ENCODE results near the gene ARHGAP23.
A peak's percentile ranks its signal among the peaks of the same experiment; 100 is the strongest.

ARHGAP23 gene

GRCh38 chr17:38441429-38442061, 13.3 kb downstream of the ARHGAP23 start:
- Histone ChIP-seq H3K27ac (ENCODE audit: insufficient read depth in 1 of 2, low read depth in 1 of 2, low read length in 2 of 2, poor library complexity in 1 of 2, severe bottlenecking in 2 of 2) (no peak overlapping the region), H3K4me3 (ENCODE audit: control insufficient read depth in 1 of 7, extremely low read depth in 1 of 7, insufficient read depth in 4 of 7, low read depth in 2 of 7, low read length in 6 of 7) (no peak overlapping the region), H3K36me3 (ENCODE audit: control insufficient read depth in 4 of 4, insufficient read depth in 4 of 4, low read length in 3 of 4) (peaks cover 0 to 8% (median 0%) of the 10 kb centered on the region in 4 experiments), H3K27me3 (replicated peaks in 2 of 5; ENCODE audit: control insufficient read depth in 4 of 5, insufficient read depth in 5 of 5, low read length in 4 of 5) (no peaks in the 10 kb centered on the region), H3K9me3 (ENCODE audit: control extremely low read depth in 1 of 5, control insufficient read depth in 4 of 5, insufficient read depth in 2 of 5, low read depth in 1 of 5, low read length in 4 of 5) (no peaks in the 10 kb centered on the region), H3K4me1 (ENCODE audit: control extremely low read depth in 1 of 4, control insufficient read depth in 4 of 4, insufficient read depth in 4 of 4, low read length in 3 of 4) (peaks cover 0 to 13% (median 12%) of the 10 kb centered on the region in 4 experiments)
- ChIA-PET CTCF (interaction anchor here (1.0 to 4.8 kb wide), 5 partner anchors 10 to 61 kb away, joined by 3 to 35 read pairs (median 10); no protein-coding TSS in a partner anchor), POLR2A (interaction anchor here (0.5 to 0.7 kb wide), 2 partner anchors 15 to 367 kb away, joined by 4 to 5 read pairs; no protein-coding TSS in a partner anchor)
- 84% methylated on average over 5 of the region's 9 CpGs for WGBS (ENCODE audit: insufficient coverage)
- no peak for DNase-seq

GRCh38 chr17:38442548-38442947, 14.3 kb downstream of the ARHGAP23 start:
- ChIA-PET POLR2A (interaction anchor here (0.5 kb wide), 1 partner anchor 366 kb away, joined by 4 read pairs; no protein-coding TSS in a partner anchor), CTCF (interaction anchor here (1.0 to 4.8 kb wide), 7 partner anchors 11 to 41 kb away, joined by 3 to 35 read pairs (median 8); no protein-coding TSS in a partner anchor)
- no peak overlapping the region for H3K4me3 ChIP-seq (ENCODE audit: control insufficient read depth in 1 of 7, extremely low read depth in 1 of 7, insufficient read depth in 4 of 7, low read depth in 2 of 7, low read length in 6 of 7)
- no peaks in the 10 kb centered on the region for H3K9me3 ChIP-seq (ENCODE audit: control extremely low read depth in 1 of 5, control insufficient read depth in 4 of 5, insufficient read depth in 2 of 5, low read depth in 1 of 5, low read length in 4 of 5)
- no peak for DNase-seq
- H3K36me3 ChIP-seq (ENCODE audit: control insufficient read depth in 4 of 4, insufficient read depth in 4 of 4, low read length in 3 of 4), result peaks cover 0 to 8% (median 0%) of the 10 kb centered on the region in 4 experiments
- H3K4me1 ChIP-seq (ENCODE audit: control extremely low read depth in 1 of 4, control insufficient read depth in 4 of 4, insufficient read depth in 4 of 4, low read length in 3 of 4), result peaks cover 0 to 16% (median 14%) of the 10 kb centered on the region in 4 experiments
- no peak overlapping the region for H3K27ac ChIP-seq (ENCODE audit: insufficient read depth in 1 of 2, low read depth in 1 of 2, low read length in 2 of 2, poor library complexity in 1 of 2, severe bottlenecking in 2 of 2)
- no peaks in the 10 kb centered on the region for H3K27me3 ChIP-seq (replicated peaks in 2 of 5; ENCODE audit: control insufficient read depth in 4 of 5, insufficient read depth in 5 of 5, low read length in 4 of 5)
- WGBS (ENCODE audit: insufficient coverage), result 94% methylated on average over 4 of the region's 4 CpGs

GRCh38 chr17:38443356-38444031, 15.2 kb downstream of the ARHGAP23 start:
- no peak for DNase-seq
- no peaks in the 10 kb centered on the region for H3K9me3 ChIP-seq (ENCODE audit: control extremely low read depth in 1 of 5, control insufficient read depth in 4 of 5, insufficient read depth in 2 of 5, low read depth in 1 of 5, low read length in 4 of 5)
- peaks cover 0 to 8% (median 0%) of the 10 kb centered on the region in 4 experiments for H3K36me3 ChIP-seq (ENCODE audit: control insufficient read depth in 4 of 4, insufficient read depth in 4 of 4, low read length in 3 of 4)
- H3K4me3 ChIP-seq (ENCODE audit: control insufficient read depth in 1 of 7, extremely low read depth in 1 of 7, insufficient read depth in 4 of 7, low read depth in 2 of 7, low read length in 6 of 7), result no peak overlapping the region
- ChIA-PET POLR2A (no interaction called here), CTCF (interaction anchor here (1.0 to 4.8 kb wide), 9 partner anchors 12 to 225 kb away, joined by 3 to 35 read pairs (median 5); no protein-coding TSS in a partner anchor)
- WGBS (ENCODE audit: insufficient coverage), result 78% methylated on average over 4 of the region's 7 CpGs
- H3K27me3 ChIP-seq (replicated peaks in 2 of 5; ENCODE audit: control insufficient read depth in 4 of 5, insufficient read depth in 5 of 5, low read length in 4 of 5), result no peaks in the 10 kb centered on the region
- no peak overlapping the region for H3K27ac ChIP-seq (ENCODE audit: insufficient read depth in 1 of 2, low read depth in 1 of 2, low read length in 2 of 2, poor library complexity in 1 of 2, severe bottlenecking in 2 of 2)
- H3K4me1 ChIP-seq (ENCODE audit: control extremely low read depth in 1 of 4, control insufficient read depth in 4 of 4, insufficient read depth in 4 of 4, low read length in 3 of 4), result peaks cover 0 to 24% (median 24%) of the 10 kb centered on the region in 4 experiments

GRCh38 chr17:38444151-38444550, 15.9 kb downstream of the ARHGAP23 start:
- Histone ChIP-seq H3K9me3 (ENCODE audit: control extremely low read depth in 1 of 5, control insufficient read depth in 4 of 5, insufficient read depth in 2 of 5, low read depth in 1 of 5, low read length in 4 of 5) (no peaks in the 10 kb centered on the region), H3K27me3 (replicated peaks in 2 of 5; ENCODE audit: control insufficient read depth in 4 of 5, insufficient read depth in 5 of 5, low read length in 4 of 5) (no peaks in the 10 kb centered on the region), H3K36me3 (ENCODE audit: control insufficient read depth in 4 of 4, insufficient read depth in 4 of 4, low read length in 3 of 4) (peaks cover 0 to 8% (median 0%) of the 10 kb centered on the region in 4 experiments), H3K4me3 (ENCODE audit: control insufficient read depth in 1 of 7, extremely low read depth in 1 of 7, insufficient read depth in 4 of 7, low read depth in 2 of 7, low read length in 6 of 7) (no peak overlapping the region), H3K27ac (ENCODE audit: insufficient read depth in 1 of 2, low read depth in 1 of 2, low read length in 2 of 2, poor library complexity in 1 of 2, severe bottlenecking in 2 of 2) (no peak overlapping the region), H3K4me1 (ENCODE audit: control extremely low read depth in 1 of 4, control insufficient read depth in 4 of 4, insufficient read depth in 4 of 4, low read length in 3 of 4) (peaks cover 0 to 27% (median 25%) of the 10 kb centered on the region in 4 experiments)
- ChIA-PET CTCF (interaction anchor here (1.0 to 4.8 kb wide), 8 partner anchors 12 to 224 kb away, joined by 3 to 35 read pairs (median 6); no protein-coding TSS in a partner anchor), POLR2A (no interaction called here)
- WGBS (ENCODE audit: insufficient coverage), result 17% methylated on average over 13 of the region's 14 CpGs
- peak; percentile 45 to 75 (median 73) for DNase-seq

GRCh38 chr17:38447502-38448085, 19.3 kb downstream of the ARHGAP23 start:
- 0% methylated on average over 2 of the region's 2 CpGs for whole genome bisulfite sequencing (ENCODE audit: insufficient coverage)
- H3K27me3 ChIP-seq (replicated peaks in 2 of 5; ENCODE audit: control insufficient read depth in 4 of 5, insufficient read depth in 5 of 5, low read length in 4 of 5), result peaks cover 0 to 5% (median 0%) of the 10 kb centered on the region in 5 experiments
- H3K36me3 ChIP-seq (ENCODE audit: control insufficient read depth in 4 of 4, insufficient read depth in 4 of 4, low read length in 3 of 4), result no peaks in the 10 kb centered on the region
- H3K4me3 ChIP-seq (ENCODE audit: control insufficient read depth in 1 of 7, extremely low read depth in 1 of 7, insufficient read depth in 4 of 7, low read depth in 2 of 7, low read length in 6 of 7), result no peak overlapping the region
- DNase-seq, result peak; percentile 47 to 89 (median 86)
- H3K4me1 ChIP-seq (ENCODE audit: control extremely low read depth in 1 of 4, control insufficient read depth in 4 of 4, insufficient read depth in 4 of 4, low read length in 3 of 4), result peaks cover 0 to 53% (median 50%) of the 10 kb centered on the region in 4 experiments
- no peaks in the 10 kb centered on the region for H3K9me3 ChIP-seq (ENCODE audit: control extremely low read depth in 1 of 5, control insufficient read depth in 4 of 5, insufficient read depth in 2 of 5, low read depth in 1 of 5, low read length in 4 of 5)
- H3K27ac ChIP-seq (ENCODE audit: insufficient read depth in 1 of 2, low read depth in 1 of 2, low read length in 2 of 2, poor library complexity in 1 of 2, severe bottlenecking in 2 of 2), result no peak overlapping the region
- ChIA-PET POLR2A (no interaction called here), CTCF (interaction anchor here (1.0 to 1.7 kb wide), 4 partner anchors 24 to 122 kb away, joined by 3 to 7 read pairs (median 3); no protein-coding TSS in a partner anchor)

GRCh38 chr17:38448208-38448771, 20.0 kb downstream of the ARHGAP23 start:
- H3K27ac ChIP-seq (ENCODE audit: insufficient read depth in 1 of 2, low read depth in 1 of 2, low read length in 2 of 2, poor library complexity in 1 of 2, severe bottlenecking in 2 of 2), result no peak overlapping the region
- H3K36me3 ChIP-seq (ENCODE audit: control insufficient read depth in 4 of 4, insufficient read depth in 4 of 4, low read length in 3 of 4), result no peaks in the 10 kb centered on the region
- DNase-seq, result peak in 2 of 3 donors; percentile 23 to 41
- ChIA-PET CTCF (interaction anchor here (0.6 to 1.7 kb wide), 6 partner anchors 24 to 215 kb away, joined by 3 to 7 read pairs (median 3); no protein-coding TSS in a partner anchor), POLR2A (no interaction called here)
- peaks cover 0 to 12% (median 5%) of the 10 kb centered on the region in 5 experiments for H3K27me3 ChIP-seq (replicated peaks in 2 of 5; ENCODE audit: control insufficient read depth in 4 of 5, insufficient read depth in 5 of 5, low read length in 4 of 5)
- peaks cover 0 to 60% (median 57%) of the 10 kb centered on the region in 4 experiments for H3K4me1 ChIP-seq (ENCODE audit: control extremely low read depth in 1 of 4, control insufficient read depth in 4 of 4, insufficient read depth in 4 of 4, low read length in 3 of 4)
- H3K9me3 ChIP-seq (ENCODE audit: control extremely low read depth in 1 of 5, control insufficient read depth in 4 of 5, insufficient read depth in 2 of 5, low read depth in 1 of 5, low read length in 4 of 5), result no peaks in the 10 kb centered on the region
- no peak overlapping the region for H3K4me3 ChIP-seq (ENCODE audit: control insufficient read depth in 1 of 7, extremely low read depth in 1 of 7, insufficient read depth in 4 of 7, low read depth in 2 of 7, low read length in 6 of 7)
- WGBS (ENCODE audit: insufficient coverage), result no CpG with 5 or more reads among the region's 9 CpGs

All from common myeloid progenitor, CD34-positive (primary cell).